ENCODE results near the gene LCN15.

GRCh38 chr9:136742591-136743391 is 21.5 kb downstream of the LCN15 start, which contains the start of gene LCN10:
- TF ChIP-seq CTCF (IDR thresholded peaks at IDR 0.05) (peak in 1 of 4 experiments; percentile 33), EP300 (IDR thresholded peaks at IDR 0.05) (no peak), POLR2AphosphoS5 (IDR thresholded peaks at IDR 0.05) (no peak), POLR2A (IDR thresholded peaks at IDR 0.05) (no peak)

All from gastroesophageal sphincter (tissue), 3 donors.